GM23338 (cell line): Measurements from ENCODE around the gene CPNE7. TPM values are rescaled to one million over a fixed set of nuclear protein-coding genes. Genes with fewer than 3 reads are reported as not detected.
A peak's percentile ranks its signal among the peaks of the same experiment; 100 is the strongest.

ENCODE experiments used
- ATAC-seq: fragments of 200-7000 bp; cut with Tn5 transposase; 3 replicates; pipeline ENCODE4 v1.9.1; 2020
- DNase-seq: peaks from one replicate; pipeline ENCODE4 v3.0.0-alpha.2; 2015; ENCODE audit warnings: low spot score
- H2AFZ ChIP-seq: fragments of 200-600 bp; sonication (generic); 2 replicates; pipeline ENCODE4 v1.8.0; 2016; ENCODE audit warnings: antibody characterized with exemption, mild to moderate bottlenecking, moderate library complexity
- H3F3A ChIP-seq: fragments of 200-600 bp; sonication (generic); replicated peaks from 2 replicates; pipeline ENCODE4 v1.8.0; 2017; ENCODE audit warnings: antibody characterized with exemption, mixed run types, low read depth
- H3K27ac ChIP-seq: fragments of 200-600 bp; sonication (generic); 2 replicates; pipeline ENCODE4 v1.6.1; 2016; ENCODE audit warnings: low read depth
- H3K27me3 ChIP-seq: fragments of 200-600 bp; sonication (generic); 2 replicates; pipeline ENCODE4 v1.8.0; 2016; ENCODE audit warnings: mild to moderate bottlenecking, mixed run types, moderate library complexity; ENCODE audit not compliant: insufficient read depth
- H3K36me3 ChIP-seq: fragments of 200-600 bp; sonication (generic); 2 replicates; pipeline ENCODE4 v1.8.0; 2016; ENCODE audit warnings: mild to moderate bottlenecking; ENCODE audit not compliant: insufficient read depth
- H3K4me1 ChIP-seq: fragments of 200-600 bp; sonication (generic); 2 replicates; pipeline ENCODE4 v1.8.0; 2016; ENCODE audit warnings: mild to moderate bottlenecking, moderate library complexity; ENCODE audit not compliant: insufficient read depth
- H3K4me2 ChIP-seq: fragments of 200-600 bp; sonication (generic); 2 replicates; pipeline ENCODE4 v1.7.1; 2017; ENCODE audit warnings: mixed run types
- H3K4me3 ChIP-seq: fragments of 200-600 bp; sonication (generic); 2 replicates; pipeline ENCODE4 v1.6.1; 2016; ENCODE audit warnings: mixed run types
- H3K79me2 ChIP-seq: fragments of 200-600 bp; sonication (generic); replicated peaks from 2 replicates; pipeline ENCODE4 v1.8.0; 2017; ENCODE audit warnings: mild to moderate bottlenecking; ENCODE audit not compliant: insufficient read depth
- H3K9me2 ChIP-seq: fragments of 200-600 bp; sonication (generic); 2 replicates; pipeline ENCODE4 v1.8.0; 2017; ENCODE audit not compliant: insufficient read depth
- H4K20me1 ChIP-seq: fragments of 200-600 bp; sonication (generic); replicated peaks from 2 replicates; pipeline ENCODE4 v1.8.0; 2017; ENCODE audit warnings: mild to moderate bottlenecking; ENCODE audit not compliant: insufficient read depth
- H3K27ac Mint-ChIP-seq: 2 replicates; pipeline ENCODE4 v1.8.0; 2020; ENCODE audit warnings: inconsistent platforms, mild to moderate bottlenecking, moderate library complexity, mixed read lengths
- H3K27me3 Mint-ChIP-seq: 3 replicates; pipeline ENCODE4 v1.8.0; 2022; ENCODE audit warnings: low read depth, mild to moderate bottlenecking, moderate library complexity, mixed read lengths, inconsistent platforms; ENCODE audit not compliant: insufficient read depth, poor library complexity
- H3K36me3 Mint-ChIP-seq: 3 replicates; pipeline ENCODE4 v1.8.0; 2021; ENCODE audit warnings: low read depth, mild to moderate bottlenecking, inconsistent platforms, moderate library complexity, mixed read lengths
- H3K4me1 Mint-ChIP-seq: 3 replicates; pipeline ENCODE4 v1.8.0; 2020; ENCODE audit warnings: mild to moderate bottlenecking, inconsistent platforms, mixed read lengths
- H3K4me3 Mint-ChIP-seq: 3 replicates; pipeline ENCODE4 v1.8.0; 2021; ENCODE audit warnings: moderate library complexity, mild to moderate bottlenecking, inconsistent platforms, mixed read lengths
- H3K9me3 Mint-ChIP-seq: 3 replicates; pipeline ENCODE4 v1.8.0; 2020; ENCODE audit warnings: moderate library complexity, mild to moderate bottlenecking, inconsistent platforms, mixed read lengths
- CREB1 ChIP-seq: fragments of 250-450 bp; sonication (Bioruptor Pico); IDR thresholded peaks from 2 replicates; pipeline ENCODE4 v1.5.0; 2020; ENCODE audit warnings: low read depth, mild to moderate bottlenecking, moderate library complexity
- EZH2 ChIP-seq: fragments of 200-600 bp; sonication (generic); IDR thresholded peaks from one replicate; pipeline ENCODE4 v1.8.0; 2017; ENCODE audit warnings: antibody characterized with exemption, mild to moderate bottlenecking, low read depth; ENCODE audit not compliant: unreplicated experiment
- EZH2phosphoT487 ChIP-seq: fragments of 200-600 bp; sonication (generic); IDR thresholded peaks from one replicate; pipeline ENCODE4 v1.8.1; 2018; ENCODE audit warnings: antibody characterized with exemption; ENCODE audit not compliant: unreplicated experiment
- JUNB ChIP-seq: IDR thresholded peaks from one replicate; pipeline ENCODE4 v1.6.1; 2016; ENCODE audit warnings: antibody characterized with exemption; ENCODE audit not compliant: unreplicated experiment
- NANOG ChIP-seq: IDR thresholded peaks from 2 replicates; pipeline ENCODE4 v1.6.1; 2016; ENCODE audit warnings: antibody characterized with exemption, borderline replicate concordance
- POLR2AphosphoS5 ChIP-seq: IDR thresholded peaks from 2 replicates; pipeline ENCODE4 v1.6.1; 2016; ENCODE audit warnings: antibody characterized with exemption, low read depth
- REST ChIP-seq: IDR thresholded peaks from one replicate; pipeline ENCODE4 v1.6.1; 2018; ENCODE audit warnings: antibody characterized with exemption; ENCODE audit not compliant: unreplicated experiment
- STAT1 ChIP-seq: IDR thresholded peaks from one replicate; pipeline ENCODE4 v1.6.1; 2016; ENCODE audit warnings: antibody characterized with exemption; ENCODE audit not compliant: unreplicated experiment
- ZNF114 ChIP-seq: fragments of 250-450 bp; sonication (Bioruptor Pico); IDR thresholded peaks from 2 replicates; pipeline ENCODE4 v1.5.0; 2020; ENCODE audit warnings: mild to moderate bottlenecking, moderate library complexity
- ZNF331 ChIP-seq: fragments of 250-450 bp; sonication (Bioruptor Pico); IDR thresholded peaks from 2 replicates; pipeline ENCODE4 v1.5.0; 2020; ENCODE audit warnings: low read depth, mild to moderate bottlenecking, moderate library complexity
- ZNF462 ChIP-seq: fragments of 250-450 bp; sonication (Bioruptor Pico); IDR thresholded peaks from 2 replicates; pipeline ENCODE4 v1.5.0; 2020; ENCODE audit warnings: mild to moderate bottlenecking, moderate library complexity
- polyA plus RNA-seq: library from polyadenylated mRNA; unstranded; fragments of >200 nt; fragmentation: Nextera tagmentation; extraction: Ambion mirVana; gene quantifications from 2 replicates; pipeline ENCODE4 v1.2.1, GENCODE V29; 2016
- total RNA-seq: library from RNA; depleted of rRNA; stranded (reverse); fragments of >200 nt; shearing (Covaris generic); gene quantifications from 2 replicates; pipeline ENCODE4 v1.2.3, GENCODE V29; 2014
- TF ChIP-seq, protein P1 (sequence below): IDR thresholded peaks from 2 replicates; pipeline ENCODE4 v1.6.1; 2016; ENCODE audit warnings: antibody characterized with exemption
- TF ChIP-seq, protein P2 (sequence below), 2 experiments: fragments of 200-600 bp in 1 of 2; sonication (generic) in 1 of 2; conservative IDR thresholded peaks; 2 replicates each; pipeline versions ENCODE4 v1.5.1 to v1.6.1; 2016 to 2017; ENCODE audit warnings: antibody characterized with exemption in 2 of 2, low read depth in 2 of 2, mild to moderate bottlenecking in 2 of 2, moderate library complexity in 1 of 2

Gene CPNE7
- total and polyA plus RNA-seq, 2 experiments from 2014 or later: 11.2 to 15.7 TPM

GRCh38 chr16:89613231-89613953, 37.8 kb downstream of the CPNE7 start, which contains the start of gene DPEP1:
TSS of gene DPEP1 (plus strand) at chr16:89613642. CDS start at chr16:89630411, 16,769 bp downstream.
- no peaks in the 10 kb centered on the region; the same call in 2 of the 3 replicates for H3K36me3 Mint-ChIP-seq
- H3K79me2 ChIP-seq: no peaks in the 10 kb centered on the region
- peaks cover 9% of the 10 kb centered on the region for H3K27me3 Mint-ChIP-seq
- no peak within 1 kb of the TSS for H3K4me3 ChIP-seq
- peaks cover 12% of the 10 kb centered on the region for H3K4me1 Mint-ChIP-seq
- H3F3A ChIP-seq: no peaks in the 10 kb centered on the region
- TF ChIP-seq JUNB: no peak
- TF ChIP-seq NANOG: no peak
- no peak for TF ChIP-seq ZNF114 (CRISPR knock-in tag)
- no peak for TF ChIP-seq ZNF462 (CRISPR knock-in tag)
- TF ChIP-seq ZNF331 (CRISPR knock-in tag): no peak
- TF ChIP-seq REST: no peak
- no peak for TF ChIP-seq POLR2AphosphoS5
- no peak for TF ChIP-seq EZH2
- TF ChIP-seq, protein P1, sequence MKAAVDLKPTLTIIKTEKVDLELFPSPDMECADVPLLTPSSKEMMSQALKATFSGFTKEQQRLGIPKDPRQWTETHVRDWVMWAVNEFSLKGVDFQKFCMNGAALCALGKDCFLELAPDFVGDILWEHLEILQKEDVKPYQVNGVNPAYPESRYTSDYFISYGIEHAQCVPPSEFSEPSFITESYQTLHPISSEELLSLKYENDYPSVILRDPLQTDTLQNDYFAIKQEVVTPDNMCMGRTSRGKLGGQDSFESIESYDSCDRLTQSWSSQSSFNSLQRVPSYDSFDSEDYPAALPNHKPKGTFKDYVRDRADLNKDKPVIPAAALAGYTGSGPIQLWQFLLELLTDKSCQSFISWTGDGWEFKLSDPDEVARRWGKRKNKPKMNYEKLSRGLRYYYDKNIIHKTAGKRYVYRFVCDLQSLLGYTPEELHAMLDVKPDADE: no peak
- no peak for TF ChIP-seq STAT1
- TF ChIP-seq, protein P2, sequence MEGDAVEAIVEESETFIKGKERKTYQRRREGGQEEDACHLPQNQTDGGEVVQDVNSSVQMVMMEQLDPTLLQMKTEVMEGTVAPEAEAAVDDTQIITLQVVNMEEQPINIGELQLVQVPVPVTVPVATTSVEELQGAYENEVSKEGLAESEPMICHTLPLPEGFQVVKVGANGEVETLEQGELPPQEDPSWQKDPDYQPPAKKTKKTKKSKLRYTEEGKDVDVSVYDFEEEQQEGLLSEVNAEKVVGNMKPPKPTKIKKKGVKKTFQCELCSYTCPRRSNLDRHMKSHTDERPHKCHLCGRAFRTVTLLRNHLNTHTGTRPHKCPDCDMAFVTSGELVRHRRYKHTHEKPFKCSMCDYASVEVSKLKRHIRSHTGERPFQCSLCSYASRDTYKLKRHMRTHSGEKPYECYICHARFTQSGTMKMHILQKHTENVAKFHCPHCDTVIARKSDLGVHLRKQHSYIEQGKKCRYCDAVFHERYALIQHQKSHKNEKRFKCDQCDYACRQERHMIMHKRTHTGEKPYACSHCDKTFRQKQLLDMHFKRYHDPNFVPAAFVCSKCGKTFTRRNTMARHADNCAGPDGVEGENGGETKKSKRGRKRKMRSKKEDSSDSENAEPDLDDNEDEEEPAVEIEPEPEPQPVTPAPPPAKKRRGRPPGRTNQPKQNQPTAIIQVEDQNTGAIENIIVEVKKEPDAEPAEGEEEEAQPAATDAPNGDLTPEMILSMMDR (conservative IDR thresholded peaks at IDR 0.05; ENCODE audit: low read depth in 2 of 2): no peak
- no peak for TF ChIP-seq CREB1 (CRISPR knock-in tag)
- TF ChIP-seq EZH2phosphoT487: no peak
- H3K27me3 ChIP-seq: no peaks in the 10 kb centered on the region
- no peaks in the 10 kb centered on the region for H3K9me2 ChIP-seq
- DNase-seq (peak; percentile 49), ATAC-seq (peak; percentile 48)
- H3K27ac ChIP-seq: no peak within 1 kb of the TSS
- no peaks in the 10 kb centered on the region; the same call in 1 of the 2 replicates for H3K4me1 ChIP-seq
- H3K9me3 Mint-ChIP-seq: peaks cover 3% of the 10 kb centered on the region; the same call in 2 of the 3 replicates
- H3K36me3 ChIP-seq: no peaks in the 10 kb centered on the region
- H3K27ac Mint-ChIP-seq: no peak within 1 kb of the TSS
- H3K4me2 ChIP-seq: no peak within 1 kb of the TSS
- H2AFZ ChIP-seq: peak within 1 kb of the TSS; percentile 91; the same call in 1 of the 2 replicates
- H3K4me3 Mint-ChIP-seq: peak within 1 kb of the TSS; percentile 31; the same call in 1 of the 3 replicates
- H4K20me1 ChIP-seq: no peaks in the 10 kb centered on the region
